ENCODE data around the gene MAP3K6. TPM values are rescaled to one million over a fixed set of nuclear protein-coding genes. Genes with fewer than 3 reads are reported as not detected.

Gene MAP3K6
- total RNA-seq, 1 donor from 2014 or later: 8.6 TPM

- H3K36me3 ChIP-seq (ENCODE audit: control insufficient read depth, insufficient read depth, low read length): peaks cover 1% of the 10 kb centered on the region
- H3K4me3 ChIP-seq (ENCODE audit: low read depth, low read length): peak overlapping the region; percentile 75
- H3K27me3 ChIP-seq (ENCODE audit: control insufficient read depth, insufficient read depth, low read length): no peaks in the 10 kb centered on the region
- no peak for DNase-seq (ENCODE audit: low read depth)
- TF ChIP-seq, protein P1, sequence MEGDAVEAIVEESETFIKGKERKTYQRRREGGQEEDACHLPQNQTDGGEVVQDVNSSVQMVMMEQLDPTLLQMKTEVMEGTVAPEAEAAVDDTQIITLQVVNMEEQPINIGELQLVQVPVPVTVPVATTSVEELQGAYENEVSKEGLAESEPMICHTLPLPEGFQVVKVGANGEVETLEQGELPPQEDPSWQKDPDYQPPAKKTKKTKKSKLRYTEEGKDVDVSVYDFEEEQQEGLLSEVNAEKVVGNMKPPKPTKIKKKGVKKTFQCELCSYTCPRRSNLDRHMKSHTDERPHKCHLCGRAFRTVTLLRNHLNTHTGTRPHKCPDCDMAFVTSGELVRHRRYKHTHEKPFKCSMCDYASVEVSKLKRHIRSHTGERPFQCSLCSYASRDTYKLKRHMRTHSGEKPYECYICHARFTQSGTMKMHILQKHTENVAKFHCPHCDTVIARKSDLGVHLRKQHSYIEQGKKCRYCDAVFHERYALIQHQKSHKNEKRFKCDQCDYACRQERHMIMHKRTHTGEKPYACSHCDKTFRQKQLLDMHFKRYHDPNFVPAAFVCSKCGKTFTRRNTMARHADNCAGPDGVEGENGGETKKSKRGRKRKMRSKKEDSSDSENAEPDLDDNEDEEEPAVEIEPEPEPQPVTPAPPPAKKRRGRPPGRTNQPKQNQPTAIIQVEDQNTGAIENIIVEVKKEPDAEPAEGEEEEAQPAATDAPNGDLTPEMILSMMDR (IDR thresholded peaks at IDR 0.05; ENCODE audit: insufficient read depth, low read length, poor library complexity, severe bottlenecking): no peak
Measured at GRCh38 chr1:27365372-27366112, 1.2 kb downstream of the MAP3K6 start.

DNA sequence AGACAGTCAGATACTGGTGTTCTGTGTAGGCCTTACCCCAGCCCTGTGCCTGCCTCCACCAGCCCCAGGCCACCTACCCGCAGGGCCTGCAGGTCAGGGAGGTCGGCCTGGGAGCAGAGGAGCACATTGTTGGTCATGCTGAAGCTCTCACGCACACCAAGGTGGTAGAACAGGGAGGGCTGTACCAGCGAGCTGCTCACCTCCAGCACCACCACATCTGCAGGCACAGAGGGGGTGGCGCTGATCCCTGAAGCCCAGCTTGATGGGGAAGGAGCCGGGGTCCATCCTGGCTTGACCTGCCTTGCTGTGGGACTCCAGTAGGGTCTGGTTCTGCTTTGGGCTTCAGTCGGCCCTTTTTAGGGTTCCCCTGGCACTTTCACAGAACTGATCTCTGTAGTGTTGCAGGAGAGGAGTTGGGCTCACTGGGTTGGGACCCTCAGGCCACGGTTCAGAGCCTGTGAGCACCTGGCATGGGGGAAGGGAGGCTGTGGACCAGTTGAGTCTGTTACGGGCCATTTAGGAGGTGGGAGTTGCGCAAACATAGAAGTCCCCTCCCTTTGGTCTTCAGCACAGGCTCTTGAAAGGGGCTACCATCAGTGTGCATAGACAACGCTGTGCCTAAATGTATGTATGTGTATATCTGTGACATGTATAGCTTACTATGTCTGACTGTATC, 1.9 kb downstream of the MAP3K6 start:
- TF ChIP-seq, protein P1 (IDR thresholded peaks at IDR 0.05; ENCODE audit: insufficient read depth, low read length, poor library complexity, severe bottlenecking): no peak
- peaks cover 1% of the 10 kb centered on the region for H3K36me3 ChIP-seq (ENCODE audit: control insufficient read depth, insufficient read depth, low read length)
- H3K27me3 ChIP-seq (ENCODE audit: control insufficient read depth, insufficient read depth, low read length): no peaks in the 10 kb centered on the region
- no peak for DNase-seq (ENCODE audit: low read depth)
- peak overlapping the region; percentile 23 for H3K4me3 ChIP-seq (ENCODE audit: low read depth, low read length)

- peaks cover 1% of the 10 kb centered on the region for H3K36me3 ChIP-seq (ENCODE audit: control insufficient read depth, insufficient read depth, low read length)
- TF ChIP-seq, protein P1 (IDR thresholded peaks at IDR 0.05; ENCODE audit: insufficient read depth, low read length, poor library complexity, severe bottlenecking): no peak
Measured at GRCh38 chr1:27363766-27364695, 2.7 kb downstream of the MAP3K6 start.

DNA sequence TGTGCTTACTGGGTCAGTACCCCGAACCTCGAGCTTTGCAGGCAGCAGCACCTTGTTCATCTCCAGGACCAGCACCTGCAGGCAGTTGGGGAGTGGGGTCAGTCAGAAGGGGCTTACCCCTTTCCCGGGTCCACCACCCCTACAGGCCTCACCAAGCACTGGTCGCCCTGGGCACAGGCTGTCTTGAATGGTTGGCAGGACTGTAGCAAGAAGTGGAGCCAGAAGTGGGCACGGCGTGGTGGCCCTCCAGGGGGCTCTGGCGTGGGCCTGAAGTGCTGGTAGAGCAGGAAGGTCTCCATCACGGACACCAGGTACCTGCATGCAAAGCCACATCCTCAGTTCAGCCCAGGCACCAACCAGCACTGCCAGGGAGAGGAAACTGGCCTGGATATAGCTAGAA, 5.2 kb downstream of the MAP3K6 start:
- peaks cover 2% of the 10 kb centered on the region for H3K27me3 ChIP-seq (ENCODE audit: control insufficient read depth, insufficient read depth, low read length)
- TF ChIP-seq, protein P1 (IDR thresholded peaks at IDR 0.05; ENCODE audit: insufficient read depth, low read length, poor library complexity, severe bottlenecking): no peak
- DNase-seq (ENCODE audit: low read depth): no peak
- peaks cover 2% of the 10 kb centered on the region for H3K36me3 ChIP-seq (ENCODE audit: control insufficient read depth, insufficient read depth, low read length)
- H3K4me3 ChIP-seq (ENCODE audit: low read depth, low read length): no peak overlapping the region

More at GRCh38 chr1:27363766-27364695, 2.7 kb downstream of the MAP3K6 start:
- Histone ChIP-seq H3K27me3 (ENCODE audit: control insufficient read depth, insufficient read depth, low read length) (peaks cover 2% of the 10 kb centered on the region), H3K4me3 (ENCODE audit: low read depth, low read length) (no peak overlapping the region)
- no peak for DNase-seq (ENCODE audit: low read depth)

- H3K36me3 ChIP-seq (ENCODE audit: control insufficient read depth, insufficient read depth, low read length): peaks cover 2% of the 10 kb centered on the region
Measured at GRCh38 chr1:27361044-27361402, 5.7 kb downstream of the MAP3K6 start.

More at GRCh38 chr1:27361044-27361402, 5.7 kb downstream of the MAP3K6 start:
- Histone ChIP-seq H3K27me3 (ENCODE audit: control insufficient read depth, insufficient read depth, low read length) (peaks cover 2% of the 10 kb centered on the region), H3K4me3 (ENCODE audit: low read depth, low read length) (no peak overlapping the region)
- TF ChIP-seq, protein P1 (IDR thresholded peaks at IDR 0.05; ENCODE audit: insufficient read depth, low read length, poor library complexity, severe bottlenecking): no peak
- DNase-seq (ENCODE audit: low read depth): no peak

Data from kidney epithelial cell (primary cell).